Measurements from ENCODE around the gene USP9X.
A peak's percentile ranks its signal among the peaks of the same experiment; 100 is the strongest.

USP9X gene

DNA sequence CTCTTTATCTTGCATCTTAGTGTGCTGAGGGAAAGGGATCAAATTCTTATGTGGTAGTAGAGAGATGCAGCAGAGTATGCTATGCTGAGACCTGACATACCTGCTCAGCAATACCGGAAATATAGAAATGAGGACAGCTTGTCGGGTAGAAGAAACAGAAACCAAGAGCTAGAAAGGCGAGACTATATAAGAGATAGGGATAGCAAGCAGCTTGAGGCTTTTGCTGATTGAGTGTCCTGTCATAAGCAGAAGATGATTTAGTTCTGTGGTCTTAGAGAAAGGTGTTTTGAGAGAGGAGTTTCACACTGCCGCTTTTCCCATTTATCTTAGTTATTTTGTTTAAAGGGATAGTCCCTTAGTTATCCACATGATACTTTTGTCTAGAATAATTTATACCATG is 31.7 kb downstream of the USP9X start:
- Histone ChIP-seq H3K4me3 (ENCODE audit: insufficient read depth, low read length, poor library complexity, severe bottlenecking) (no peak overlapping the region), H3K9me3 (ENCODE audit: insufficient read depth, low read length) (no peaks in the 10 kb centered on the region), H3K36me3 (ENCODE audit: low read length) (no peaks in the 10 kb centered on the region), H4K20me1 (ENCODE audit: low read depth, low read length) (no peaks in the 10 kb centered on the region), H3F3A (ENCODE audit: insufficient read depth) (peaks cover 10% of the 10 kb centered on the region; the same call in 1 of the 2 replicates), H3K9ac (ENCODE audit: low read length) (peak overlapping the region; percentile 13; the same call in 1 of the 2 replicates), H3K4me2 (ENCODE audit: low read depth, low read length, poor library complexity, severe bottlenecking) (peak overlapping the region; percentile 38), H3K27ac (ENCODE audit: low read depth, low read length) (no peak overlapping the region), H3K9me2 (replicated peaks; ENCODE audit: insufficient read depth, low read length) (no peaks in the 10 kb centered on the region), H3K27me3 (ENCODE audit: low read length) (no peaks in the 10 kb centered on the region), H2AFZ (ENCODE audit: low read depth, low read length, severe bottlenecking) (no peak overlapping the region), H3K79me2 (ENCODE audit: insufficient read depth, low read length) (peaks cover 97% of the 10 kb centered on the region)
- TF ChIP-seq EZH2phosphoT487 (conservative IDR thresholded peaks at IDR 0.05; ENCODE audit: low read length) (no peak), CTCF (IDR thresholded peaks at IDR 0.05; ENCODE audit: insufficient read depth, low read length, poor library complexity, severe bottlenecking) (no peak)

DNA sequence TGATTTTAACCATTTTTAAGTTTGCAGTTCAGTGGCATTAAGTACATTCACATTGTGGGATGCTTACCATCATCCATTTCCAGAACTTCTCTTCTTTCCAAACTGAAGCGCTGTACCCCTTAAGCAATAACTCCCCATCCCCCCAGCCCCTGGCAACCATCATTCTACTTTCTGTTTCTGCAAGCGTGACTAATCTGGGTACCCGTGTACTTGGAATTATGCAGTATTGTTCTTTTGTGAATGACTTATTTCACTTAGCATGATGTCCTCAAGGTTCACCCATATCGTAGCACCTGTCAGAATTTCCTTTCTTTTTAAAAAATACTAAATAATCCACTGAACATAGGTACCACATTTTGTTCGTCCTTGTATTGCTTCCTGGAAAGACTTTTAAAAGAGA is 32.9 kb downstream of the USP9X start:
- Histone ChIP-seq H2AFZ (ENCODE audit: low read depth, low read length, severe bottlenecking) (no peak overlapping the region), H3F3A (ENCODE audit: insufficient read depth) (peaks cover 10% of the 10 kb centered on the region; the same call in 1 of the 2 replicates), H3K4me2 (ENCODE audit: low read depth, low read length, poor library complexity, severe bottlenecking) (no peak overlapping the region), H3K4me3 (ENCODE audit: insufficient read depth, low read length, poor library complexity, severe bottlenecking) (no peak overlapping the region), H3K9ac (ENCODE audit: low read length) (no peak overlapping the region), H4K20me1 (ENCODE audit: low read depth, low read length) (no peaks in the 10 kb centered on the region), H3K27me3 (ENCODE audit: low read length) (no peaks in the 10 kb centered on the region), H3K79me2 (ENCODE audit: insufficient read depth, low read length) (peaks cover 97% of the 10 kb centered on the region), H3K36me3 (ENCODE audit: low read length) (no peaks in the 10 kb centered on the region), H3K9me3 (ENCODE audit: insufficient read depth, low read length) (no peaks in the 10 kb centered on the region), H3K9me2 (replicated peaks; ENCODE audit: insufficient read depth, low read length) (no peaks in the 10 kb centered on the region), H3K27ac (ENCODE audit: low read depth, low read length) (no peak overlapping the region)
- TF ChIP-seq EZH2phosphoT487 (conservative IDR thresholded peaks at IDR 0.05; ENCODE audit: low read length), result no peak
- no peak for TF ChIP-seq CTCF (IDR thresholded peaks at IDR 0.05; ENCODE audit: insufficient read depth, low read length, poor library complexity, severe bottlenecking)

- Histone ChIP-seq H3F3A (ENCODE audit: insufficient read depth) (no peaks in the 10 kb centered on the region), H3K27ac (ENCODE audit: low read depth, low read length) (no peak overlapping the region), H2AFZ (ENCODE audit: low read depth, low read length, severe bottlenecking) (no peak overlapping the region), H3K9ac (ENCODE audit: low read length) (no peak overlapping the region), H3K4me3 (ENCODE audit: insufficient read depth, low read length, poor library complexity, severe bottlenecking) (no peak overlapping the region), H3K4me2 (ENCODE audit: low read depth, low read length, poor library complexity, severe bottlenecking) (no peak overlapping the region), H3K9me3 (ENCODE audit: insufficient read depth, low read length) (no peaks in the 10 kb centered on the region), H3K36me3 (ENCODE audit: low read length) (no peaks in the 10 kb centered on the region), H3K79me2 (ENCODE audit: insufficient read depth, low read length) (peaks cover 92% of the 10 kb centered on the region), H3K9me2 (replicated peaks; ENCODE audit: insufficient read depth, low read length) (no peaks in the 10 kb centered on the region), H4K20me1 (ENCODE audit: low read depth, low read length) (no peaks in the 10 kb centered on the region), H3K27me3 (ENCODE audit: low read length) (no peaks in the 10 kb centered on the region)
- TF ChIP-seq EZH2phosphoT487 (conservative IDR thresholded peaks at IDR 0.05; ENCODE audit: low read length) (no peak), CTCF (IDR thresholded peaks at IDR 0.05; ENCODE audit: insufficient read depth, low read length, poor library complexity, severe bottlenecking) (no peak)
Measured at GRCh38 chrX:41119803-41120202, 34.6 kb downstream of the USP9X start.
